HG03045 (cell line): Measurements from ENCODE around the gene APMAP.
"Not testable (repeated sequence)": the region's sequence is repeated elsewhere in the genome, so short reads cannot be mapped to it uniquely, and the experiment has no call there.

Experiments used
- ATAC-seq: cut with Tn5 transposase; IDR thresholded peaks from one replicate; pipeline ENCODE4 v1.9.1; 2021; ENCODE audit warnings: mild to moderate bottlenecking, moderate library complexity; ENCODE audit not compliant: unreplicated experiment

Gene APMAP

DNA sequence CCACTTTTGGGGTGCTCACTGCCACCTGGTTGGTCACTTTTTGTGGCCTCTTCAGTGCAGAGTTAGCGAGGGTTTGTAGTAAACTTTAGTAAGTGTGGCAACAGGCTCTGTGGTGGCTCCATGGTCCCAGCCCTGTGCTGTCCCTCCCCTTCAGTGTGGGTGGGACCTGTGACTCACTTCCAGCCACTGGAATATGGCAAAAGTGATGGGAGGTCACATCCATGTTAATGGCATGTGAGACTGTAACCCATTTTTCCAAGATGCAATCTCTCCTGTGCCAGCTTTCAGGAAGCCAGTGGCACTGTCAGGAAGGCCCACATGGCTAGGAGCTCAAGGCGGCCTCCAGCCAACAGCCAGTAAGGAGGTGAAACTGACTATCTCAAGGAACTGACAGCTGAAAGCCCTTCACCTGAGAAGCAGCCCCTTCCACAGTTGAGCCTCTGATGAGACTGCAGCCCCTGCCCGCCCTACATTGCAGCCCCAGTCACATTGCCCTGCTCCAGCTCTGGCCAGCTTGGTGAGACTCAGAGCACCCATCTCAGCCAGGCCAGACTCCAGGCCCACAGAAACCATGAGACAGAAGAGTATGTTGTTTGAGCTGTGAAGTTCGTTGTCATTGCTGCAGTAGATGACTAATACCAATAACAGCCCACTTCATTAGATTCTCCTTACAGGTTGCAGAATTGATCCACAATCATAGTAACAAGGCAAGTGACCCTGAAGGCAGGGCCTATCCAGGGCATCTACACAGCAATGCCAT, 56.6 kb downstream of the APMAP start:
- ATAC-seq: no peak

DNA sequence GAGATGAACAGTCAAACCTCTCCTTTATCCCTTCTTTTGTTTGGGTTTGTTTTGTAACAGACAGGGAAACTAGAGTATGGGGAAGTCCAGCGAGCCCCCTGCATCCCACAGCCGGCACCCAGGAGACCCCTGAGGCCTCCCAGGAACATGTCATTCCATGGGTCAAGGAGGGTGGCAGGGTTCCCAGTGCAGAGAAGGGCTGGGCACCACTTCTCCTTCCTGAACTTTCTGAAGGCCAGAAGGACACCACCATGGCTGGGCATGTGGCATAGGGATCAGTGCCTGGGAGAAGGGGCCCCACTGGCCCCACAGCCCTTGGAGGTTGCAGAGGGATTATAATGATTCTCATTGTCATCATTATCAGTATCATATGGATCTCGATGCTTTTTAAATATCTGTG, 57.4 kb downstream of the APMAP start:
- ATAC-seq: no peak

DNA sequence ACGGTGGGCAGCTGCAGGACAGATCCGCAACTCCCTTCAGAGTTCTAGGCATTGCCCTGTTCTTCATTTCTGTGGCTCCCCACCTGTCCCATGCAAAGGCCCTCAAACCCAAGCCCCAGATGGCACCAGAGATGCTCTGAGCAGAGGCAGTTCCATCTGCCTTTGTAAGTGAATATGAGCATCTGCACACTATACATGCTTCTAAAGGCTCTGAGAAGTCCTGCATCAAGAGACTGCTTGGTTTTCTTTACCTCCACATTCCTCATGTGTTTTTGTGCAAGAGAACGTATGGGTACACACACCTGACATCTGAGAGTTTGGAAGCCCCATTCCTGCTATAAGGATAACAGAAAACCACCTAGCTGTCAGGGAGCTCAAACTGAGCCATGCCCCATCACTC, 57.8 kb downstream of the APMAP start:
- no peak for ATAC-seq

GRCh38 chr20:24934101-24934661, 58.4 kb downstream of the APMAP start:
- no peak for ATAC-seq

- no peak for ATAC-seq
Measured at GRCh38 chr20:24933266-24933908, 59.2 kb downstream of the APMAP start.

DNA sequence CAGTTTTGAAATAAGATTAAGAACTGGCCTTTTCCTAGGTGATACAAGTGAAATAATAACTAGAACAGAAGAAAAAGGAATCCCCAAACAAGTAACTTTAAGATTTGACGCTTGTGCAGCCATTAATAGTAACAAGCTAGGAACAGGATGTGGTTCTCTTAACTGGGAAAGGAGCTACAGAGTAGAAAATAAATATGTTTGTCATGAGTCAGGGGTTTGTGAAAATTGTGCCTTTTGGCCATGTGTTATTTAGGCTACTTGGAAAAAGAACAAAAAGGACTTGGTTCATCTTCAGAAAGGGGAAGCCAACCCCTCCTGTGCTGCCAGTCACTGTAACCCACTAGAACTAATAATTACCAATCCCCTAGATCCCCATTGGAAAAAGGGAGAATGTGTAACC, 60.7 kb downstream of the APMAP start:
- ATAC-seq: not testable (repeated sequence)

DNA sequence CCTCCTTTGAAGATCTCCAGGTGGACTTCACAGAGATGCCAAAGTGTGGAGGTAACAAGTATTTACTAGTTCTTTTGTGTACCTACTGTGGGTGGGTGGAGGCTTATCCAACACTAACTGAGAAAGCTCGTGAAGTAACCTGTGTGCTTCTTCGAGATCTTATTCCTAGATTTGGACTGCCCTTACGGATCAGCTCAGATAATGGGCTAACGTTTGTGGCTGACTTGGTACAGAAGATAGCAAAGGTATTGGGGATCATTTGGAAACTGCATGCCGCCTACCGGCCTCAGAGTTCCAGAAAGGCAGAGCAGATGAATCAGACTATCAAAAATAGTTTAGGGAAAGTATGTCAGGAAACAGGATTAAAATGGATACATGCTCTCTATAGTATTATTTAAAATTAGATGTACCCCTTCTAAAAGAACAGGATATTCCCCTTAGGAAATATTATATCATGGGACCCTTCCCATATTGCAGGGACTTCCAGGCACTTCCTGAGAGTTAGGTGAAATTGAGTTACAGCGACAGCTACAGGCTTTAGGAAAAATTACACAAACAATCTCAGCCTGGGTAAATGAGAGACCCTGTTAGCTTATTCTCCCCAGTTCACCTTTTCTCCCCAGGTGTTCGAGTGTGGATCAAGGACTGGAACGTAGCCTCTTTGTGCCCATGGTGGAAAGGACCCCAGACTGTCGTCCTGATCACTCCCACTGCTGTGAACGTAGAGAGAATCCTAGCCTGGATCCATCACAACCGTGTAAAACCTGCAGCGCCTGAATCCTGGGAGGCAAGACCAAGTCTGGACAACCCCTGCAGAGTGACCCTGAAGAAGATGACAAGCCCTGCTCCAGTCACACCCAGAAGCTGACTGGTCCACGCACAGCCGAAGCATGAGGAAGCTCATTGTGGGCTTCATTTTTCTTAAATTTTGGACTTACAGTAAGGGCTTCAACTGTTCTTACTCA, 61.5 kb downstream of the APMAP start:
- not testable (repeated sequence) for ATAC-seq

DNA sequence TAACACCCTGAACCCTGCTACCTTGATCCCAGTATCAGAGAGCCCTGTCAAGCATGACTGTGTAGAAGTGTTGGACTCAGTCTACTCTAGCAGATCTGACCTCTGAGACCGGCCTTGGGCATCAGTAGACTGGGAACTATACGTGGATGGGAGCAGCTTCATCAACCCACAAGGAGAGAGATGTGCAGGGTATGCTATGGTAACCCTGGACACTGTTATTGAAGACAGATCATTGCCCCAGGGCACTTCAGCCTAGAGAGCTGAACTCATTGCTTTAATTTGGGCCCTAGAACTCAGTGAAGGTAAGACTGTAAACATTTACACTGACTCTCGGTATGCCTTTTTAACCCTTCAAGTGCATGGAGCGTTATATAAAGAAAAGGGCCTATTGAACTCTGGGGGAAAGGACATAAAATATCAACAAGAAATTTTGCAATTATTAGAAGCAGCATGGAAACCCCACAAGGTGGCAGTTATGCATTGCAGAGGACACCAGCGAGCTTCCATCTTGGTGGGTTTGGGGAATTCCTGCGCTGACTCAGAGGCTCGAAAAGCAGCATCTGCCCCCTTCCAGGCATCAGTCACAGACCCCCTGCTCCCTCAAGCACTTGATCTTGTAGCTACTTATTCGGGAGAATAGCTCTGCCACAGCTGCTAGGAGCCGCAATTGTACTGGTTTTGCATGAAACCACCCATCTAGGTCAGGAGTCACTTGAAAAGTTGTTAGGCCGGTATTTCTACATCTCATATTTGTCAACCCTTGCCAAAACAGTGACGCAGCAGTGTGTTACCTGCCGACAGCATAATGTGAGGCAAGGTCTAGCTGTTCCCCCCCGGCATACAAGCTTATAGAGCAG, 62.5 kb downstream of the APMAP start:
- not testable (repeated sequence) for ATAC-seq

GRCh38 chr20:24929259-24929658, 63.3 kb downstream of the APMAP start:
- ATAC-seq: not testable (repeated sequence)

GRCh38 chr20:24920706-24921105, 71.8 kb downstream of the APMAP start:
- ATAC-seq: not testable (repeated sequence)

GRCh38 chr20:24919665-24920064, 72.9 kb downstream of the APMAP start:
- ATAC-seq: not testable (repeated sequence)

DNA sequence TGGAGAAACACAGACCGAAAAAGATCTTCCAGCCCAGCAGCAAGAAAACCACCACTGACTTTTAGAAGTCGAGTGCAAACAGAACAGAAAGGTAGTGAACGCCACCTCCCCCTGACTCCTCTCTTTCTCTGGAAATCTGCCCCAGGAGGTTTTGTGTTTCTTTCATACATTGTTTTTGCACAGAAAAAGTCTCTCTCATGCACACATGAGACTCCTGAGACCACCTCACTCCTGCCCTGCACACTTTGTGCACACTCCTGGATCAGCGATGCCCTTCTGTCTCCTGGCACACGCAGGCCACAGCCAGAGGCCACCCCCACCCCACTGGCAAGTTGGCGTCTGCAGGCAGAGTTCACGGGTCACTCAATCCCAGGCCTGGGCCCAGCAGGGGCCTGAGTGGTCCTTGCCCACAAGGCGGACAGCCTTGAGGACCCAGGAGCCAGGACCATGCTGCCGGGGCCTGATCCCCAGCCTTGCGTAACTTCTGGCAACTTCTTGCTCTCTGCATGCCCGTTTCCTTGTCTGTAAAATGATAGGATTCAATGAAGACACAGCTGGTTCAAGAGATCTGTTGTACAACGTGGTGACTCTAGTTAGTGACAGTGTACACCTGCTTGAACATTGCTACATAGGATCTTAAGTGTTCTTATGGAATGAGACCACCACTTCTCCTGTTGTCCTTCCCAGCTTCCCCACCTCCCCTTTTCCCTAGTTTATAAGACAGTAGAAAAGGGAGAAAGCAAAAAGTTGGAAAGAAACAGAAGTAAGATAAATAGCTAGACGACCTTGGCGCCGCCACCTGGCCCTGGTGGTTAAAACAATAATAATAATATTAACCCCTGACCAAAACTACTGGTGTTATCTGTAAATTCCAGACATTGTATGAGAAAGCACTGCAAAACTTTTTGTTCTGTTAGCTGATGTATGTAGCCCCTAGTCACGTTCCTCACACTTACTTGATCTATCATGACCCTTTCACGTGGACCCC, 73.7 kb downstream of the APMAP start:
- ATAC-seq: no peak

GRCh38 chr20:24917797-24918578, 74.6 kb downstream of the APMAP start:
- peak; percentile 69 for ATAC-seq

- ATAC-seq: no peak
Measured at GRCh38 chr20:24917056-24917455, 75.5 kb downstream of the APMAP start.

GRCh38 chr20:24916412-24916811, 76.1 kb downstream of the APMAP start:
- no peak for ATAC-seq

- no peak for ATAC-seq
Measured at GRCh38 chr20:24915892-24916291, 76.7 kb downstream of the APMAP start.

DNA sequence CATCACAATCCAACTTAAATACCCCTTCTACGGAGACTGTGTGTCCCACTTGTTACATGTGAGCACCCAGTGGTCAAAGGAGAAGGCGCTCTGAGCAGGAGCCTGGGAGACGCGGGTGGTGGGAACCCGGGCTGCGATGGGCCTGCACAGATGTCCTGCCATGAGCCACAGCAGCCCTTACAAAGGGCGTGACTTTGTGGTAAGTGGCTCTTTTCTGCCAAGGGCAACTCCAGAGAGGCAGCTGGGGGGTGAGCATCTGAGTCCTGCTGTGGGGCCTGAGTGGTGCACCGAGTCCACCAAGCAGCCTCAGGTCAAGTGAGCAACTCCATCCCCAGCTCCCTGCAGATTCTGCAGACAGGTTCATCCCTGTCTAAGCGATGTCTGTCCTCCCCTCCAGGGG, 77.1 kb downstream of the APMAP start:
- no peak for ATAC-seq
